Smooth muscle cell (in vitro differentiated cells): Measurements from ENCODE around the gene POU6F2. TPM values are rescaled to one million over a fixed set of nuclear protein-coding genes. Genes with fewer than 3 reads are reported as not detected.

Experiments
- DNase-seq: peaks from one replicate; lab custom pipeline; 2025; ENCODE audit not compliant: unreplicated experiment; lab: John Stamatoyannopoulos, UW
- H2AFZ ChIP-seq: fragments of 200-600 bp; sonication (generic); 2 replicates; pipeline ENCODE4 v1.6.0; 2016; ENCODE audit warnings: antibody characterized with exemption, low read depth, mild to moderate bottlenecking
- H3F3A ChIP-seq: fragments of 200-600 bp; sonication (generic); 2 replicates; pipeline ENCODE4 v1.6.0; 2017; ENCODE audit warnings: antibody characterized with exemption, low read depth
- H3K27ac ChIP-seq: fragments of 200-600 bp; sonication (generic); 2 replicates; pipeline ENCODE4 v1.5.1; 2016; ENCODE audit warnings: low read depth, mild to moderate bottlenecking
- H3K27me3 ChIP-seq: fragments of 200-600 bp; sonication (generic); 2 replicates; pipeline ENCODE4 v1.6.1; 2016; ENCODE audit warnings: low read depth, mild to moderate bottlenecking
- H3K36me3 ChIP-seq: fragments of 200-600 bp; sonication (generic); 2 replicates; pipeline ENCODE4 v1.5.1; 2016; ENCODE audit warnings: low read depth
- H3K4me1 ChIP-seq: fragments of 200-600 bp; sonication (generic); 2 replicates; pipeline ENCODE4 v1.5.1; 2016; ENCODE audit warnings: low read depth
- H3K4me2 ChIP-seq: fragments of 200-600 bp; sonication (generic); 2 replicates; pipeline ENCODE4 v1.6.0; 2016; ENCODE audit warnings: mild to moderate bottlenecking
- H3K4me3 ChIP-seq: fragments of 200-600 bp; sonication (generic); 2 replicates; pipeline ENCODE4 v1.5.1; 2016; ENCODE audit warnings: mild to moderate bottlenecking
- H3K79me2 ChIP-seq: fragments of 200-600 bp; sonication (generic); 2 replicates; pipeline ENCODE4 v1.6.0; 2016; ENCODE audit warnings: low read depth, mild to moderate bottlenecking
- H3K9ac ChIP-seq: fragments of 200-600 bp; sonication (generic); 2 replicates; pipeline ENCODE4 v1.6.0; 2016; ENCODE audit warnings: low read depth
- H3K9me3 ChIP-seq: fragments of 200-600 bp; sonication (generic); replicated peaks from 2 replicates; pipeline ENCODE4 v1.5.1; 2016; ENCODE audit warnings: low read depth
- H4K20me1 ChIP-seq: fragments of 200-600 bp; sonication (generic); 2 replicates; pipeline ENCODE4 v1.6.0; 2016; ENCODE audit warnings: low read depth
- CTCF ChIP-seq: fragments of 200-600 bp; sonication (generic); IDR thresholded peaks from 2 replicates; pipeline ENCODE4 v1.5.1; 2017; ENCODE audit warnings: borderline replicate concordance, mild to moderate bottlenecking, antibody characterized with exemption; ENCODE audit not compliant: insufficient read depth, poor library complexity, severe bottlenecking
- WGBS: methylation state at CpG from one replicate; pipeline ENCODE4 v1.1.7; 2016; ENCODE audit warnings: low lambda C conversion rate; 5-methylcytosine and 5-hydroxymethylcytosine counted together
- polyA plus RNA-seq: library from polyadenylated mRNA; unstranded; fragments of >200 nt; fragmentation: Nextera tagmentation; extraction: Ambion mirVana; gene quantifications from 2 replicates; pipeline ENCODE4 v1.2.1, GENCODE V29; 2016
- total RNA-seq: library from RNA; depleted of rRNA; stranded (reverse); fragments of >200 nt; gene quantifications from 2 replicates; pipeline ENCODE4 v1.2.3, GENCODE V29; 2014

Gene POU6F2
- total and polyA plus RNA-seq, 2 experiments from 2014 or later: 1.2 TPM

- Histone ChIP-seq H4K20me1 (no peaks in the 10 kb centered on the region), H3K27me3 (no peaks in the 10 kb centered on the region), H3K36me3 (no peaks in the 10 kb centered on the region), H3K27ac (no peak overlapping the region), H3K9me3 (no peaks in the 10 kb centered on the region), H3K9ac (no peak overlapping the region), H3K79me2 (no peaks in the 10 kb centered on the region), H3K4me2 (no peak overlapping the region), H2AFZ (no peak overlapping the region), H3K4me3 (no peak overlapping the region), H3F3A (peaks cover 3% of the 10 kb centered on the region), H3K4me1 (peaks cover 28% of the 10 kb centered on the region)
- DNase-seq: no peak
- WGBS: 81% methylated on average over 5 of the region's 5 CpGs
- no peak for TF ChIP-seq CTCF
Observed at GRCh38 chr7:39069031-39069430, 91.3 kb downstream of the POU6F2 start.

DNA sequence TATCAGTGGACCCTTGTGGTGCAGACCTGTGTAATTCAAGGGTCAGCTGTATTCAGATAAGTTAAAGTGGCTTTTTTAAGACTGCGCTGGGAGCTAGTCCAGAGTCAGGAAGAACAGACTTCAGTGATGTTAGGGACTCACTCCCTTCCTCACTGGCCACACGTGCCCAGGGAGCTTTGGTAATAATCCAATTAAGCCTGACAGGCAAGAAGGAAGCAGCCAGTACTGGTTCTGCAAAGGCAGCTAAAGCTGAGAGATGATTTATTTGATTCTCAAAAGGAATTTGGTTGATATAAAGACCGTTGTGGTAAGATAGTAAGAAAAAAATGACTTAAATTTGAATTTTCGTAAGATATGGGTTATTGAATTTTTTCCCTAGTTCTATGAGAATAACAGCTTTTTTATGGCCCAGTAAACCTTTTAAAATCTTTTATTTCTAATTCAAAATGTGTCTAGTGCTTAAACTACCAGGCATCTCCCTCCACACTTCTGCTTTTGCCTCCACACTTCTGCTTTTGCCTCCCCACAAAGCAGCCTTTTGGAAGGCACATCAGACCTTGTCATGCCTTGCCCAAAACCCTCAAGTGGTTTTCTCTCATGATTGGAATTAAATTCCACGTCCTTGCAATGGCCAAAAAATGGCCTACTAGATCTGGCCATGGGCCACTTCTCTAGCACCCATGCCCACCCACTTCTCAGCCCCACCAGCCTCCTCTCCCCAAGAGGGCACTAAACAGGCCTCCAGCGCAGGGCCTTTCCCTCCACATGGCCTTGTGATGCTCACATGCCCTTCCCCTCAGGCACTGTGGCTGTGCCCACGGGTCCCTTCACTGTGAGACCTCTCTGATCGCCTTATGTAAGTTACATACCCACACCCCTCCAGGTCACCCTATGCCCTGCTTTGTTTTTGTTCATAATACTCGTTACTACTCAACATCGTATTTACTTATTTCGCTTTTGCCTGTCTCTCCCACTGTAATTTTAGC is 92.5 kb downstream of the POU6F2 start:
- Histone ChIP-seq H3K36me3 (no peaks in the 10 kb centered on the region), H3K4me3 (no peak overlapping the region), H3F3A (peaks cover 10% of the 10 kb centered on the region), H3K27me3 (no peaks in the 10 kb centered on the region), H3K27ac (no peak overlapping the region), H4K20me1 (no peaks in the 10 kb centered on the region), H3K4me1 (peaks cover 36% of the 10 kb centered on the region), H2AFZ (no peak overlapping the region), H3K9ac (no peak overlapping the region), H3K9me3 (no peaks in the 10 kb centered on the region), H3K79me2 (no peaks in the 10 kb centered on the region), H3K4me2 (no peak overlapping the region)
- WGBS: 78% methylated on average over 11 of the region's 11 CpGs
- no peak for TF ChIP-seq CTCF
- no peak for DNase-seq

- H3K4me2 ChIP-seq: no peak overlapping the region
- no peaks in the 10 kb centered on the region for H3K27me3 ChIP-seq
- H3K4me3 ChIP-seq: no peak overlapping the region
- H3K4me1 ChIP-seq: peaks cover 42% of the 10 kb centered on the region
- no peak overlapping the region for H3K27ac ChIP-seq
- H3F3A ChIP-seq: peaks cover 10% of the 10 kb centered on the region
- H3K9me3 ChIP-seq: no peaks in the 10 kb centered on the region
- no peak for DNase-seq
- H3K36me3 ChIP-seq: no peaks in the 10 kb centered on the region
- no peaks in the 10 kb centered on the region for H4K20me1 ChIP-seq
- no peak for TF ChIP-seq CTCF
- WGBS: 95% methylated on average over 5 of the region's 5 CpGs
- no peak overlapping the region for H3K9ac ChIP-seq
- H3K79me2 ChIP-seq: no peaks in the 10 kb centered on the region
- no peak overlapping the region for H2AFZ ChIP-seq
Observed at GRCh38 chr7:39071116-39071515, 93.4 kb downstream of the POU6F2 start.

- H3F3A ChIP-seq: peaks cover 10% of the 10 kb centered on the region
- no peaks in the 10 kb centered on the region for H3K79me2 ChIP-seq
- peak; percentile 4 for DNase-seq
- no peaks in the 10 kb centered on the region for H3K9me3 ChIP-seq
- H3K4me3 ChIP-seq: peak overlapping the region; percentile 23
- H3K9ac ChIP-seq: no peak overlapping the region
- H3K36me3 ChIP-seq: no peaks in the 10 kb centered on the region
- H3K27ac ChIP-seq: no peak overlapping the region
- no peak for TF ChIP-seq CTCF
- no peaks in the 10 kb centered on the region for H3K27me3 ChIP-seq
- peak overlapping the region; percentile 60 for H3K4me2 ChIP-seq
- H4K20me1 ChIP-seq: no peaks in the 10 kb centered on the region
- peaks cover 38% of the 10 kb centered on the region for H3K4me1 ChIP-seq
- 3% methylated on average over 8 of the region's 8 CpGs for WGBS
- H2AFZ ChIP-seq: no peak overlapping the region
Observed at GRCh38 chr7:39073432-39073831, 95.7 kb downstream of the POU6F2 start.
